ENCODE data around the gene IRF2BP1.

GRCh38 chr19:45842198-45842597 lies 43.7 kb downstream of the IRF2BP1 start:
- no peak for TF ChIP-seq CTCF (IDR thresholded peaks at IDR 0.05)
- TF ChIP-seq POLR2AphosphoS5 (IDR thresholded peaks at IDR 0.05) = no peak

All from sigmoid colon (tissue), 4 donors.